Ascending aorta (tissue), 2 donors: Measurements from ENCODE around the gene GLMP. TPM values are rescaled to one million over a fixed set of nuclear protein-coding genes. Genes with fewer than 3 reads are reported as not detected.

Experiments used
- DNase-seq, 2 donors: peaks; one replicate each; pipeline ENCODE4 v3.0.0-alpha.2; 2019; ENCODE audit warnings: low spot score in 2 of 2
- H3K27ac ChIP-seq, 2 donors: fragments of 200-600 bp; sonication (generic); one replicate each; pipeline ENCODE4 v1.5.1; 2016 to 2017; ENCODE audit warnings: mild to moderate bottlenecking in 1 of 2
- H3K27me3 ChIP-seq: fragments of 200-600 bp; sonication (generic); one replicate; pipeline ENCODE4 v1.5.1; 2017
- H3K36me3 ChIP-seq, 2 donors: fragments of 200-600 bp; sonication (generic); one replicate each; pipeline ENCODE4 v1.5.1; 2016
- H3K4me1 ChIP-seq, 2 donors: fragments of 200-600 bp; sonication (generic); one replicate each; pipeline ENCODE4 v1.5.1; 2016 to 2017; ENCODE audit warnings: mild to moderate bottlenecking in 1 of 2
- H3K4me3 ChIP-seq, 2 donors: fragments of 200-600 bp; sonication (generic); one replicate each; pipeline ENCODE4 v1.5.1; 2016 to 2017; ENCODE audit warnings: mild to moderate bottlenecking in 1 of 2
- H3K9me3 ChIP-seq, 2 donors: fragments of 200-600 bp; sonication (generic); one replicate each; pipeline ENCODE4 v1.5.1; 2016
- intact Hi-C: fragments of 100-400 bp; cut with DNase I; formaldehyde crosslinking; loops from one replicate; pipeline ENCODE4 v1.15.1; 2023
- total RNA-seq: library from RNA; depleted of rRNA; stranded (reverse); fragments of >200 nt; gene quantifications from one replicate; pipeline ENCODE4 v1.1.0, GENCODE V29; 2016
- TF ChIP-seq, protein P1 (sequence below), 3 experiments: fragments of 200-600 bp in 2 of 3; fragments of 450-650 bp in 1 of 3; sonication (generic) in 2 of 3; IDR thresholded peaks; one replicate each; pipeline ENCODE4 v1.5.1; 2016 to 2019; ENCODE audit warnings: antibody characterized with exemption in 3 of 3, mild to moderate bottlenecking in 1 of 3, moderate library complexity in 1 of 3

The GLMP gene
- total RNA-seq, 1 donor from 2014 or later = 58.0 TPM

DNA sequence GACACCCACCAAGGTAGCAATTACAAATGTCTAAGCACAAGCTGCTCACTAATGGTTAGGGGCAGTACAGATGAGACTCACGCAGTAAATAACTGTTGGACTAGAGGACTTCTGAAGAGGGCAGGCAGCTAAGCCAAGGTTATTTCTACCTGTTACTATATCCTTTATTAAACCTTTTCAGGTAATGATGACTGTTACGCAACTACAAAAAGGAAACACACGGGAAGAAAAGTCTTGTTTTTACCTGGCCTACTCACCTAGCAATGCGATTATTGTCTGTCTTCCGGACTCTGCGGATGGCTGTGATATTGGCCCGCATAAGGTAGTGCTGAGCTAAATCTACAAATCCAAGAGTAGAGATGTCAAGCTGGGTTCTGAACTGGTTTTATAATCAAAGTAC is 21.4 kb upstream of the GLMP start:
- H3K4me1 ChIP-seq = no peaks in the 10 kb centered on the region
- TF ChIP-seq, protein P1, sequence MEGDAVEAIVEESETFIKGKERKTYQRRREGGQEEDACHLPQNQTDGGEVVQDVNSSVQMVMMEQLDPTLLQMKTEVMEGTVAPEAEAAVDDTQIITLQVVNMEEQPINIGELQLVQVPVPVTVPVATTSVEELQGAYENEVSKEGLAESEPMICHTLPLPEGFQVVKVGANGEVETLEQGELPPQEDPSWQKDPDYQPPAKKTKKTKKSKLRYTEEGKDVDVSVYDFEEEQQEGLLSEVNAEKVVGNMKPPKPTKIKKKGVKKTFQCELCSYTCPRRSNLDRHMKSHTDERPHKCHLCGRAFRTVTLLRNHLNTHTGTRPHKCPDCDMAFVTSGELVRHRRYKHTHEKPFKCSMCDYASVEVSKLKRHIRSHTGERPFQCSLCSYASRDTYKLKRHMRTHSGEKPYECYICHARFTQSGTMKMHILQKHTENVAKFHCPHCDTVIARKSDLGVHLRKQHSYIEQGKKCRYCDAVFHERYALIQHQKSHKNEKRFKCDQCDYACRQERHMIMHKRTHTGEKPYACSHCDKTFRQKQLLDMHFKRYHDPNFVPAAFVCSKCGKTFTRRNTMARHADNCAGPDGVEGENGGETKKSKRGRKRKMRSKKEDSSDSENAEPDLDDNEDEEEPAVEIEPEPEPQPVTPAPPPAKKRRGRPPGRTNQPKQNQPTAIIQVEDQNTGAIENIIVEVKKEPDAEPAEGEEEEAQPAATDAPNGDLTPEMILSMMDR (IDR thresholded peaks at IDR 0.05) = no peak
- peaks cover 94 to 99% of the 10 kb centered on the region in 2 donors for H3K36me3 ChIP-seq
- no peak overlapping the region for H3K27ac ChIP-seq
- intact Hi-C loops = no loop called here
- H3K4me3 ChIP-seq = no peak overlapping the region
- no peak for DNase-seq
- H3K27me3 ChIP-seq = no peaks in the 10 kb centered on the region
- no peaks in the 10 kb centered on the region for H3K9me3 ChIP-seq

DNA sequence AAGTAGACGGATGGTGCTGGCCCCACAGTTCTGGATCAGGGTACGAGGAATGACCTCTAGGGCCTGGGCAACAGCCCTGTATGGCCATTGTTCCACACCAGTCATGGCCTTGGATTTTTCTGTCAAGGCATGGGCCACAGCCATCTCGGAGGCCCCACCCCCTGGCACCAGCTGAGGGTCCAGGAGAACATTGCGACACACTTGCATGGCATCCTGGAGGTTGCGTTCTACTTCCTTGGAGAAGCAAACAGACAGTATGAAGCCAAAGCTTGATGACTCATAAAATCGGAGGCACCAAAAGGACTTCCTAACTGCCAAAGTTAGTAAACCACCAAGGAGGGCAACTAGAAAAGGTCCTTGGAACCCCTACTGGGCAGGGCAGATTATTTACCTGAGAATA is 15.5 kb upstream of the GLMP start:
- Histone ChIP-seq H3K4me1 (no peaks in the 10 kb centered on the region), H3K27me3 (no peaks in the 10 kb centered on the region), H3K4me3 (no peak overlapping the region), H3K9me3 (no peaks in the 10 kb centered on the region), H3K27ac (no peak overlapping the region), H3K36me3 (peaks cover 75 to 95% of the 10 kb centered on the region in 2 donors)
- no peak for DNase-seq
- TF ChIP-seq, protein P1 (IDR thresholded peaks at IDR 0.05) = no peak
- intact Hi-C loops = no loop called here

DNA sequence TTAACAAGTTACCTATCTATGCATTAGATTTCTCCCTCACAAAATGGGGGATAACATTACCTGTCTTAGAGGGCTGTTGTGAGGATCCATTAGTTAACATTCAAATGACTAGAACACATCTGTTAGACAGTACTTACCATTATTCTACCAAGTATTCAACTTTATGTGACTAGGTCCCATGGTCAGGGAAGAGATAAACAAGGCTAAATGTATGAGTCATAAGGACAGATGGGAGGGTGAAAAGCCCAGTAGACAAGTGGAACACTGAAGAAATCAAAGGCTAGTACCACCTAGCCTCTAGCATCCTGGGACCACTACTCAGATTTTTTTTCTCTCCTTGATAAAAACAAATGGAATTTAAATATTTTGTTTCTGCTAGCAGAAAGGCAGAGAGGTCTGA is 12.6 kb upstream of the GLMP start:
- peaks cover 54 to 72% of the 10 kb centered on the region in 2 donors for H3K36me3 ChIP-seq
- H3K4me1 ChIP-seq = no peaks in the 10 kb centered on the region
- DNase-seq = no peak
- no peak overlapping the region for H3K27ac ChIP-seq
- intact Hi-C loops = no loop called here
- H3K9me3 ChIP-seq = no peaks in the 10 kb centered on the region
- no peaks in the 10 kb centered on the region for H3K27me3 ChIP-seq
- TF ChIP-seq, protein P1 (IDR thresholded peaks at IDR 0.05) = no peak
- no peak overlapping the region for H3K4me3 ChIP-seq

DNA sequence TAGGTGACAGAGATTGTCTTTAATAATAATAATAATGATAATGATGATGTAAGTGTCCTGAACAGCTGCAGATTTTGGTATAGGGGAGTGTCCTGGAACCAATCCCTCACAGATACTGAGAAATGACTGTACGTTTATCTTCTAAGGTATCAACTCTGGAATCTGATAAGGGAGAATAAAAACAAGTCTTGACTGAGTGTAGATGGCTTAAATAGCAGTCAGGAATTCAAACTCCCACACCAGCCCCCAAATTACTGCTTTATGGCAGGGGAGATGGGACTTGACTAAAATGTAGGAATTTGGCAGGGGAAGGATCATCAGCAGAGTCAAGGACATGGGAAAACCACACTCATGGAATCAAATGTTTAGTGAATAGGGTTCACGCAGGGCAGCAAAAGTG is 9.7 kb upstream of the GLMP start:
- no peak for DNase-seq
- intact Hi-C loops = no loop called here
- no peak overlapping the region for H3K4me3 ChIP-seq
- H3K27ac ChIP-seq = no peak overlapping the region
- peaks cover 29 to 43% of the 10 kb centered on the region in 2 donors for H3K36me3 ChIP-seq
- no peaks in the 10 kb centered on the region for H3K4me1 ChIP-seq
- TF ChIP-seq, protein P1 (IDR thresholded peaks at IDR 0.05) = no peak
- H3K27me3 ChIP-seq = no peaks in the 10 kb centered on the region
- no peaks in the 10 kb centered on the region for H3K9me3 ChIP-seq

DNA sequence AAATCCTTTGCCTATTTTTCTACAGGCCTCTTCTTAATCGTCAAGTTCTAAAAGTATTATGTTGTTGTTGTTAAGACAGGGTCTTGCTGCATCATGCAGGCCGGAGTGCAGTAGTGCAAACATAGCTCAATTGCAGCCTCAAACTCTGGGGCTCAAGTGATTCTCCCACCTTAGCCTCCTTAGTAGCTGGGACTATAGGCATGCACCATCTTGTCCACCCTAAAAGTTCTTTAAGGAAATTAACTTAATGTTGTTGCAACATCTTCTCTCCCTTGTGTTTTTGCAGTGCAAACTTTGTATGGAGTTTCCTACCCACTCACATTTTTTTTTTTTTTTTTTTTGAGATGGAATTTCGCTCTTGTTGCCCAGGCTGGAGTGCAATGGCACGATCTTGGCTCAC is 7.8 kb upstream of the GLMP start:
- Histone ChIP-seq H3K36me3 (peaks cover 11 to 23% of the 10 kb centered on the region in 2 donors), H3K4me3 (no peak overlapping the region), H3K4me1 (no peaks in the 10 kb centered on the region), H3K9me3 (no peaks in the 10 kb centered on the region), H3K27ac (no peak overlapping the region), H3K27me3 (no peaks in the 10 kb centered on the region)
- TF ChIP-seq, protein P1 (IDR thresholded peaks at IDR 0.05) = no peak
- intact Hi-C loops = no loop called here
- no peak for DNase-seq

DNA sequence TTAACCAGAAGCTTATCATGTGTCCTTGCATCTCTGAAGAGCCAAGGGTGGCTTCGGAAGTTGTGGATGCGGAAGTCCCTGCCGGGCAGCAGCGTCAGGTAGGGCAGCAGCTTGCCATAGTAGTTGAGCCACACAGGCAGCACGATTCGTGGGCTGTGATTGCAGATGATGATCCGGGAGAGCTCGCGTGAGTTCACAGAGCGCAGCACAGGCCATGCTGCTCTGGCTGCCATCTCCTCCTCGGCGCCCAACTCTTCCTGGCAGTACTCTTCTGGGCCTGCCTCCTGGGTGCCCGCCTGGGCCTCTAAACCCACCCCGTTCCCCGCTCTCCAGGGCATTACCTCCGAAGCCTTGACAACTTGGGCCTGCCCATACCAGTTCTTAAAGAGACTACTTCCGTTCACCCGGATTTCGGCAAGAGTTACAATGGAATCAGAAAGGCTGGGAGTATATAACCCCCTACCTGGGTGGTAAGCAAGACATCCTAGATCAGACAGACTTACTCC is 3.4 kb upstream of the GLMP start, which contains the start of gene VHLL:
VHLL (minus strand) TSS at position 456 of the 506 bp plus-strand sequence; CDS start at position 338, 118 bp downstream.
- TF ChIP-seq, protein P1 (IDR thresholded peaks at IDR 0.05) = no peak
- H3K27me3 ChIP-seq = no peaks in the 10 kb centered on the region
- H3K4me1 ChIP-seq = peaks cover 0 to 7% of the 10 kb centered on the region in 2 donors
- H3K27ac ChIP-seq = no peak within 1 kb of the TSS
- H3K9me3 ChIP-seq = no peaks in the 10 kb centered on the region
- H3K36me3 ChIP-seq = no peaks in the 10 kb centered on the region
- no peak for DNase-seq
- intact Hi-C loops = no loop called here
- no peak within 1 kb of the TSS for H3K4me3 ChIP-seq
